GM11168 (cell line): Measurements from ENCODE around the gene KRTAP12-1.

Source experiments
- in situ Hi-C: fragments of 300-500 bp; cut with MboI; formaldehyde crosslinking; loops from one replicate; pipeline ENCODE4 v1.12.0; 2022; ENCODE audit warnings: low sequenced_read_pairs; ENCODE audit not compliant: unreplicated experiment

Gene KRTAP12-1

GRCh38 chr21:44681861-44682579, at the start of gene KRTAP12-1:
KRTAP12-1 (minus strand) TSS chr21:44682163; CDS start chr21:44682123, 40 bp downstream.
- in situ Hi-C loops: no loop called here

GRCh38 chr21:44730951-44731579, 49.1 kb upstream of the KRTAP12-1 start:
- in situ Hi-C loops: no loop called here

- in situ Hi-C loops: no loop called here
These were observed 48.0 kb upstream of the KRTAP12-1 start for GRCh38 chr21:44730028-44730395.

- in situ Hi-C loops: no loop called here
These were observed 47.5 kb upstream of the KRTAP12-1 start for GRCh38 chr21:44729336-44730027.

GRCh38 chr21:44728716-44729115, 46.8 kb upstream of the KRTAP12-1 start:
- in situ Hi-C loops: no loop called here

GRCh38 chr21:44727757-44728156, 45.8 kb upstream of the KRTAP12-1 start:
- in situ Hi-C loops: no loop called here

- in situ Hi-C loops: no loop called here
These were observed 45.4 kb upstream of the KRTAP12-1 start for GRCh38 chr21:44727321-44727720.

- in situ Hi-C loops: no loop called here
These were observed 44.9 kb upstream of the KRTAP12-1 start for GRCh38 chr21:44726826-44727225.

- in situ Hi-C loops: no loop called here
These were observed 43.0 kb upstream of the KRTAP12-1 start for GRCh38 chr21:44724926-44725325.

GRCh38 chr21:44724196-44724595, 42.2 kb upstream of the KRTAP12-1 start:
- in situ Hi-C loops: no loop called here

- in situ Hi-C loops: no loop called here
These were observed 41.5 kb upstream of the KRTAP12-1 start for GRCh38 chr21:44723177-44724131.

GRCh38 chr21:44722731-44723130, 40.8 kb upstream of the KRTAP12-1 start:
- in situ Hi-C loops: no loop called here

GRCh38 chr21:44720170-44720569, 38.2 kb upstream of the KRTAP12-1 start:
- in situ Hi-C loops: no loop called here

- in situ Hi-C loops: no loop called here
These were observed 36.6 kb upstream of the KRTAP12-1 start for GRCh38 chr21:44718571-44718970.

- in situ Hi-C loops: no loop called here
These were observed 36.1 kb upstream of the KRTAP12-1 start for GRCh38 chr21:44718093-44718492.

- in situ Hi-C loops: no loop called here
These were observed 35.0 kb upstream of the KRTAP12-1 start for GRCh38 chr21:44716984-44717383.

GRCh38 chr21:44714905-44715304, 32.9 kb upstream of the KRTAP12-1 start:
- in situ Hi-C loops: no loop called here

GRCh38 chr21:44713846-44714245, 31.9 kb upstream of the KRTAP12-1 start:
- in situ Hi-C loops: no loop called here

GRCh38 chr21:44713130-44713529, 31.2 kb upstream of the KRTAP12-1 start:
- in situ Hi-C loops: no loop called here
